Epithelial cell of proximal tubule (primary cell): Measurements from ENCODE around the gene MYO6. TPM values are rescaled to one million over a fixed set of nuclear protein-coding genes. Genes with fewer than 3 reads are reported as not detected.

Experiments
- DNase-seq: peaks from one replicate; pipeline ENCODE4 v3.0.0-alpha.2; 2011; ENCODE audit warnings: low read depth
- H3K4me3 ChIP-seq: 2 replicates; pipeline ENCODE4 v1.5.1; 2011; ENCODE audit warnings: low read depth, mild to moderate bottlenecking, low read length
- total RNA-seq: library from RNA; depleted of rRNA; stranded (reverse); fragments of >200 nt; gene quantifications from 2 replicates; pipeline ENCODE4 v1.2.3, GENCODE V29; 2015
- TF ChIP-seq, protein P1 (sequence below): conservative IDR thresholded peaks from 2 replicates; pipeline ENCODE4 v1.5.1; 2012; ENCODE audit warnings: low read depth, mild to moderate bottlenecking, low read length

MYO6 gene
- total RNA-seq, 1 donor from 2014 or later, result 50.7 TPM

DNA sequence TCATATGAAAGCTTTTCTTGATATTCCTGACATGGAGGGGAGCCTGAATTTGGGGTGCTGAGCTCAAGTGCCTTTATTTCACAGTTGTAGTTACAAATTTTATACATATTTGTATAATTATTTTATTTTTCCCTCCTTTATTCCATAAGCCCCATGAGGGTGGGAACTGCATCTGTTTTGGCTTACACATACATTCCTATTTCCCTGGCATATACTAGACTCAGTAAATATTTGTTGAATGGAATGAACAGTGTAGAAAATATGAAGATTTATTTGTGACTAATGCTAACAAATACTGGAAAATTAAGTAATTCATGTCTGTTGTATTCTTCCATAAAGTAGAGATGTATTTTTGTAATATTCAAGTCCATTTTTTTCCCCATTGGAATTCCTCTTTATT, 127.1 kb downstream of the MYO6 start:
- no peak for DNase-seq
- H3K4me3 ChIP-seq, result no peak overlapping the region
- TF ChIP-seq, protein P1, sequence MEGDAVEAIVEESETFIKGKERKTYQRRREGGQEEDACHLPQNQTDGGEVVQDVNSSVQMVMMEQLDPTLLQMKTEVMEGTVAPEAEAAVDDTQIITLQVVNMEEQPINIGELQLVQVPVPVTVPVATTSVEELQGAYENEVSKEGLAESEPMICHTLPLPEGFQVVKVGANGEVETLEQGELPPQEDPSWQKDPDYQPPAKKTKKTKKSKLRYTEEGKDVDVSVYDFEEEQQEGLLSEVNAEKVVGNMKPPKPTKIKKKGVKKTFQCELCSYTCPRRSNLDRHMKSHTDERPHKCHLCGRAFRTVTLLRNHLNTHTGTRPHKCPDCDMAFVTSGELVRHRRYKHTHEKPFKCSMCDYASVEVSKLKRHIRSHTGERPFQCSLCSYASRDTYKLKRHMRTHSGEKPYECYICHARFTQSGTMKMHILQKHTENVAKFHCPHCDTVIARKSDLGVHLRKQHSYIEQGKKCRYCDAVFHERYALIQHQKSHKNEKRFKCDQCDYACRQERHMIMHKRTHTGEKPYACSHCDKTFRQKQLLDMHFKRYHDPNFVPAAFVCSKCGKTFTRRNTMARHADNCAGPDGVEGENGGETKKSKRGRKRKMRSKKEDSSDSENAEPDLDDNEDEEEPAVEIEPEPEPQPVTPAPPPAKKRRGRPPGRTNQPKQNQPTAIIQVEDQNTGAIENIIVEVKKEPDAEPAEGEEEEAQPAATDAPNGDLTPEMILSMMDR, result no peak

- no peak overlapping the region for H3K4me3 ChIP-seq
- no peak for DNase-seq
- TF ChIP-seq, protein P1, result no peak
These were observed 131.3 kb downstream of the MYO6 start for GRCh38 chr6:75880305-75880704.

DNA sequence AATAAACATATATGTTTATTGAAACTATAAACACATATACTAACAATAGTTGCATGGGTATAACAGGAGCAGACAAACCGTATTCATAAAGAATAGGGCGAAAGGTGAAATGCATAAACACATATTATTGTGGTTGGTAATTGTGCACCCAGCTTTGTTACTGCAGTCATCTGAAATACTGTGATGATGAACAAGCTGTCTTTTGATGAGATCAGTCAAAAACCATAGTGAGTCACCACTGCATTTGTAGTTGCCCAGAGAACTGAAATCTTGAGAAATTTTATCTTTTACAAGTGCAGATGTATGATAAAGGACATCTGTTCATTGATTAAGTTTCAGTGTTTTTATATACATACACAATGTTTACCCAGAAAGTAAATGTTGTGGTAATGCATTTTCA, 133.7 kb downstream of the MYO6 start:
- no peak overlapping the region for H3K4me3 ChIP-seq
- TF ChIP-seq, protein P1, result no peak
- DNase-seq, result peak; percentile 20

DNA sequence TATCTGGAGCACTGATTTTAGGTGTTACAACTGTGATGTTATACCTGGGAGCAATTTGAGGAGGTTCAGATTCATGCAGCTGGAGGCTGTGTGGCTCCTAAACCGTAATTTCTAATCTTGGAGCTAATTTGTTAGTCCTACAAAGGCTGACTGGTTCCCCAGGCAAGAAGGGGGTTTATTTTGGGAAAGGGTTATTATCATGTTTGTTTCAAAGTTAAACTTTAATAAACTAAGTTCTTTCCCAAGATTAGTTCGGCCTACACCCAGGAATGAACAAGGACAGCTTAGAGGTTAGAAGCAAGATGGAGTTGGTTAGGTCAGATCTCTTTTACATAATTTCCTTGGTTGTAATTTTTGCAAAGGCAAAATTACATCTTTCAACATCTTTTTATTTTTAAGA, 135.8 kb downstream of the MYO6 start:
- no peak for DNase-seq
- TF ChIP-seq, protein P1, result no peak
- no peak overlapping the region for H3K4me3 ChIP-seq

GRCh38 chr6:75892384-75892783, 143.3 kb downstream of the MYO6 start:
- H3K4me3 ChIP-seq, result no peak overlapping the region
- TF ChIP-seq, protein P1, result no peak
- no peak for DNase-seq

GRCh38 chr6:75893058-75893775, 144.2 kb downstream of the MYO6 start:
- peak; percentile 25 for DNase-seq
- no peak overlapping the region for H3K4me3 ChIP-seq
- TF ChIP-seq, protein P1, result peak; percentile 71

- TF ChIP-seq, protein P1, result no peak
These were observed 144.7 kb downstream of the MYO6 start for GRCh38 chr6:75893776-75894152.

More at GRCh38 chr6:75893776-75894152, 144.7 kb downstream of the MYO6 start:
- DNase-seq, result no peak
- H3K4me3 ChIP-seq, result no peak overlapping the region
